ENCODE measurements around the gene ENPP3. TPM values are rescaled to one million over a fixed set of nuclear protein-coding genes. Genes with fewer than 3 reads are reported as not detected.

ENPP3 gene
- total RNA-seq, 2 experiments from 2014 or later: 0.22 to 0.34 TPM

- intact Hi-C loops (cut with DNase I, micrococcal nuclease): no loop called here
- ChIA-PET POLR2A (no interaction called here), CTCF (no interaction called here)
- Histone ChIP-seq H3K9me3 (ENCODE audit: control insufficient read depth in 1 of 2, insufficient read depth in 1 of 2, low read length in 2 of 2) (no peaks in the 10 kb centered on the region), H3K27me3 (ENCODE audit: control insufficient read depth in 1 of 2, insufficient read depth in 2 of 2, low read length in 2 of 2) (no peaks in the 10 kb centered on the region), H3K4me1 (ENCODE audit: insufficient read depth, low read length) (no peaks in the 10 kb centered on the region), H3K36me3 (ENCODE audit: insufficient read depth, low read length) (no peaks in the 10 kb centered on the region), H3K27ac (ENCODE audit: low read depth in 1 of 2, low read length in 2 of 2) (no peak overlapping the region), H3K4me3 (ENCODE audit: low read length) (no peak overlapping the region)
- no peak for ATAC-seq (ENCODE audit: poor library complexity)
- Mint-ChIP-seq H3K4me1 (ENCODE audit: low read depth) (peaks cover 4% of the 10 kb centered on the region), H3K4me3 (no peak overlapping the region), H3K27me3 (no peaks in the 10 kb centered on the region), H3K36me3 (ENCODE audit: low read depth) (no peaks in the 10 kb centered on the region), H3K9me3 (no peaks in the 10 kb centered on the region), H3K27ac (no peak overlapping the region)
- TF ChIP-seq, protein P1, sequence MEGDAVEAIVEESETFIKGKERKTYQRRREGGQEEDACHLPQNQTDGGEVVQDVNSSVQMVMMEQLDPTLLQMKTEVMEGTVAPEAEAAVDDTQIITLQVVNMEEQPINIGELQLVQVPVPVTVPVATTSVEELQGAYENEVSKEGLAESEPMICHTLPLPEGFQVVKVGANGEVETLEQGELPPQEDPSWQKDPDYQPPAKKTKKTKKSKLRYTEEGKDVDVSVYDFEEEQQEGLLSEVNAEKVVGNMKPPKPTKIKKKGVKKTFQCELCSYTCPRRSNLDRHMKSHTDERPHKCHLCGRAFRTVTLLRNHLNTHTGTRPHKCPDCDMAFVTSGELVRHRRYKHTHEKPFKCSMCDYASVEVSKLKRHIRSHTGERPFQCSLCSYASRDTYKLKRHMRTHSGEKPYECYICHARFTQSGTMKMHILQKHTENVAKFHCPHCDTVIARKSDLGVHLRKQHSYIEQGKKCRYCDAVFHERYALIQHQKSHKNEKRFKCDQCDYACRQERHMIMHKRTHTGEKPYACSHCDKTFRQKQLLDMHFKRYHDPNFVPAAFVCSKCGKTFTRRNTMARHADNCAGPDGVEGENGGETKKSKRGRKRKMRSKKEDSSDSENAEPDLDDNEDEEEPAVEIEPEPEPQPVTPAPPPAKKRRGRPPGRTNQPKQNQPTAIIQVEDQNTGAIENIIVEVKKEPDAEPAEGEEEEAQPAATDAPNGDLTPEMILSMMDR (IDR thresholded peaks at IDR 0.05): no peak
- no peak for DNase-seq
Measured at GRCh38 chr6:131646249-131646670, 9.2 kb downstream of the ENPP3 start.

DNA sequence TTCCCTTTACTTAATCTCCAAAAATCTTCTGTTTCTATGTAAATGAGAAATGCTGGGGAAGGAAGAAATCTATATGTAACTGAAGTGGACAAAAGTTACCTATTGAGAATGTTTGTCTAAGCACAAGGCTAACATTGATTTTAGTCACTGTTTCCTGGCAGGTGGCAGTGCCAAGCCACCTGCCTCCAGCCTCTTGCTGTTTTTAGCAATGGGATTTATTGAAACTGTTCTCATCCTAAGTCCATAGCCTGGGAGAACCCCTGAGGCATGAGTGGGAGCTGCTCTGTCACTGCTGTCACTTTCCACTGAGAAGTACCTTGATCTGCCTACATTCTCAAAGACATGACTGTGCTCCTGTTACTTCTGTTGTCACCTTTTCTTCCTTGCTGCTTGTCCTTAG is 14.7 kb downstream of the ENPP3 start:
- intact Hi-C loops (cut with DNase I, micrococcal nuclease): no loop called here

GRCh38 chr6:131652472-131652871 is 15.4 kb downstream of the ENPP3 start:
- intact Hi-C loops (cut with DNase I, micrococcal nuclease): no loop called here
- peaks cover 4% of the 10 kb centered on the region for H3K4me1 Mint-ChIP-seq (ENCODE audit: low read depth)
- DNase-seq (no peak), ATAC-seq (ENCODE audit: poor library complexity) (no peak)
- no peak overlapping the region for H3K27ac ChIP-seq (ENCODE audit: low read depth in 1 of 2, low read length in 2 of 2)
- H3K4me3 ChIP-seq (ENCODE audit: low read length): no peak overlapping the region
- CTCF ChIA-PET: no interaction called here
- H3K4me1 ChIP-seq (ENCODE audit: insufficient read depth, low read length): no peaks in the 10 kb centered on the region
- H3K9me3 Mint-ChIP-seq: no peaks in the 10 kb centered on the region
- H3K36me3 Mint-ChIP-seq (ENCODE audit: low read depth): no peaks in the 10 kb centered on the region
- POLR2A ChIA-PET: no interaction called here
- H3K27ac Mint-ChIP-seq: no peak overlapping the region
- no peaks in the 10 kb centered on the region for H3K27me3 Mint-ChIP-seq
- no peaks in the 10 kb centered on the region for H3K36me3 ChIP-seq (ENCODE audit: insufficient read depth, low read length)
- no peak overlapping the region for H3K4me3 Mint-ChIP-seq
- H3K27me3 ChIP-seq (ENCODE audit: control insufficient read depth in 1 of 2, insufficient read depth in 2 of 2, low read length in 2 of 2): no peaks in the 10 kb centered on the region
- TF ChIP-seq, protein P1 (IDR thresholded peaks at IDR 0.05): no peak
- no peaks in the 10 kb centered on the region for H3K9me3 ChIP-seq (ENCODE audit: control insufficient read depth in 1 of 2, insufficient read depth in 1 of 2, low read length in 2 of 2)

More for the DNA sequence above, 14.7 kb downstream of the ENPP3 start:
- Mint-ChIP-seq H3K4me3 (no peak overlapping the region), H3K4me1 (ENCODE audit: low read depth) (peaks cover 4% of the 10 kb centered on the region), H3K27ac (no peak overlapping the region), H3K36me3 (ENCODE audit: low read depth) (no peaks in the 10 kb centered on the region), H3K27me3 (no peaks in the 10 kb centered on the region), H3K9me3 (no peaks in the 10 kb centered on the region)
- POLR2A ChIA-PET: no interaction called here
- Histone ChIP-seq H3K4me3 (ENCODE audit: low read length) (no peak overlapping the region), H3K9me3 (ENCODE audit: control insufficient read depth in 1 of 2, insufficient read depth in 1 of 2, low read length in 2 of 2) (no peaks in the 10 kb centered on the region), H3K4me1 (ENCODE audit: insufficient read depth, low read length) (no peaks in the 10 kb centered on the region), H3K27me3 (ENCODE audit: control insufficient read depth in 1 of 2, insufficient read depth in 2 of 2, low read length in 2 of 2) (no peaks in the 10 kb centered on the region), H3K27ac (ENCODE audit: low read depth in 1 of 2, low read length in 2 of 2) (no peak overlapping the region), H3K36me3 (ENCODE audit: insufficient read depth, low read length) (no peaks in the 10 kb centered on the region)
- DNase-seq (no peak), ATAC-seq (ENCODE audit: poor library complexity) (no peak)
- CTCF ChIA-PET: no interaction called here
- TF ChIP-seq, protein P1 (IDR thresholded peaks at IDR 0.05): no peak

Data from CD4-positive, alpha-beta T cell (primary cell).